RWPE1 (cell line): ENCODE data around the gene TTC3.
"Not testable (repeated sequence)": the region's sequence is repeated elsewhere in the genome, so short reads cannot be mapped to it uniquely, and the experiment has no call there.

Source experiments
- CTCF ChIA-PET: fragments of 350-600 bp; sonication (Branson Sonifier 250); formaldehyde crosslinking; extraction: SDS; loops from one replicate; lab custom pipeline; 2021; lab: Yijun Ruan, JAX
- POLR2A ChIA-PET: fragments of 400-600 bp; formaldehyde crosslinking; extraction: SDS; loops from one replicate; lab custom pipeline; 2020; ENCODE audit warnings: antibody characterized with exemption; ENCODE audit not compliant: low non-redundant PET; lab: Yijun Ruan, JAX
- DNase-seq: peaks from one replicate; pipeline ENCODE4 v3.0.0; 2012; ENCODE audit warnings: low spot score
- H3K27ac ChIP-seq: fragments of 450-650 bp; 2 replicates; pipeline ENCODE4 v1.5.1; 2017
- CTCF ChIP-seq: fragments of 450-650 bp; conservative IDR thresholded peaks from 2 replicates; pipeline ENCODE4 v1.5.1; 2017; ENCODE audit warnings: low read depth, mild to moderate bottlenecking

TTC3 gene

GRCh38 chr21:37219761-37220432, 146.8 kb downstream of the TTC3 start:
- TF ChIP-seq CTCF: no peak
- POLR2A ChIA-PET: no interaction called here
- CTCF ChIA-PET: interaction anchor here (0.5 to 1.3 kb wide), 4 partner anchors 10 to 18 kb away, joined by 3 to 4 read pairs (median 4); no protein-coding TSS in a partner anchor
- no peak for DNase-seq
- peak overlapping the region; percentile 85 for H3K27ac ChIP-seq

- DNase-seq: peak; percentile 37
- ChIA-PET POLR2A (no interaction called here), CTCF (interaction anchor here (0.6 to 1.3 kb wide), 5 partner anchors 10 to 390 kb away, joined by 3 to 4 read pairs (median 3); no protein-coding TSS in a partner anchor)
- peak overlapping the region; percentile 85 for H3K27ac ChIP-seq
- no peak for TF ChIP-seq CTCF
These were observed 147.5 kb downstream of the TTC3 start for GRCh38 chr21:37220433-37220980.

GRCh38 chr21:37220981-37221664, 148.1 kb downstream of the TTC3 start:
- peak; percentile 90 for DNase-seq
- POLR2A ChIA-PET: no interaction called here
- CTCF ChIA-PET: interaction anchor here (0.6 to 1.3 kb wide), 4 partner anchors 13 to 390 kb away, joined by 3 to 4 read pairs (median 3); no protein-coding TSS in a partner anchor
- peak; percentile 58 for TF ChIP-seq CTCF
- H3K27ac ChIP-seq: peak overlapping the region; percentile 85

GRCh38 chr21:37222248-37222647, 149.2 kb downstream of the TTC3 start:
- DNase-seq, H3K27ac ChIP-seq, POLR2A ChIA-PET, CTCF ChIA-PET: not testable (repeated sequence)

GRCh38 chr21:37223804-37224345, 150.8 kb downstream of the TTC3 start:
- no peak for TF ChIP-seq CTCF
- no peak overlapping the region for H3K27ac ChIP-seq
- POLR2A ChIA-PET: no interaction called here
- DNase-seq: no peak
- CTCF ChIA-PET: no interaction called here

- TF ChIP-seq CTCF: no peak
- no peak for DNase-seq
These were observed 152.1 kb downstream of the TTC3 start for GRCh38 chr21:37224861-37225839.

More at GRCh38 chr21:37224861-37225839, 152.1 kb downstream of the TTC3 start:
- ChIA-PET POLR2A (no interaction called here), CTCF (no interaction called here)
- H3K27ac ChIP-seq: no peak overlapping the region
